ENCODE measurements around the gene RNH1. TPM values are rescaled to one million over a fixed set of nuclear protein-coding genes. Genes with fewer than 3 reads are reported as not detected.

Gene RNH1
- total RNA-seq, 1 experiment from 2014 or later, result 288 TPM

DNA sequence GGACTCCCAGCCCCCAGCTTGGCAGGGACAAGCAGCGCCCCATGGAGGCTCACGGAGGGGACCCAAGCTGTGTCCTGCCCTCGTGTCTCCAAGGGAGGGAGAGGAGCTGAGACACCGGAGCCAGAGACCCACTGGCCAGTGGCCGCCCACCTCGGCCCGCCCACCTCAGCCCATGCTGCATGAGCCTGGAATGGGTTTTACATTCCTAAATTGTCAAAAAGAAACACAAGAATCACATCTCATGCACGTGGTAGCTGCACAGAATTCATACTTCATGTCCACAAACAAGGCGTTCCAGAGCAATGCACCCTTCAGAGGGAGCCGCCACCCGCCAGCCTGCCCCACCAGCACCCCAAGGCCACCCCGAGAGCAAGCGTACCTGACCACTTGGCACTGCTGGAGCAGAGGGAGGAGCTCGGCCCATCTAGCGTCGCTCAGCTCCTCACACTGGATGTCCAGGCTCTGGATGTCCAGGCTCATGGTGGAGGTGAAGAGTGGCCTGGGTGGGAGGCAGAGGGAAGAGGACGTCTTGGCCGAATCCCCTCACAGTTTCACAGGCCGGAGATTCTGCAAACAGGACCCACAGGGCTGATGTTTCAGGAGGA is 5.3 kb downstream of the RNH1 start:
- intact Hi-C loops (cut with micrococcal nuclease), result loop anchor here (2.0 kb wide), 1 partner anchor 17 kb away; no protein-coding TSS in a partner anchor
- Mint-ChIP-seq H3K4me1 (ENCODE audit: insufficient read depth, unreplicated experiment) (peaks cover 15% of the 10 kb centered on the region), H3K27me3 (ENCODE audit: insufficient read depth, unreplicated experiment) (no peaks in the 10 kb centered on the region), H3K4me3 (ENCODE audit: unreplicated experiment) (no peak overlapping the region), H3K9me3 (ENCODE audit: unreplicated experiment) (no peaks in the 10 kb centered on the region), H3K27ac (ENCODE audit: low read depth, unreplicated experiment) (no peak overlapping the region), H3K36me3 (ENCODE audit: insufficient read depth, unreplicated experiment) (peaks cover 77% of the 10 kb centered on the region)
- TF ChIP-seq, protein P1, sequence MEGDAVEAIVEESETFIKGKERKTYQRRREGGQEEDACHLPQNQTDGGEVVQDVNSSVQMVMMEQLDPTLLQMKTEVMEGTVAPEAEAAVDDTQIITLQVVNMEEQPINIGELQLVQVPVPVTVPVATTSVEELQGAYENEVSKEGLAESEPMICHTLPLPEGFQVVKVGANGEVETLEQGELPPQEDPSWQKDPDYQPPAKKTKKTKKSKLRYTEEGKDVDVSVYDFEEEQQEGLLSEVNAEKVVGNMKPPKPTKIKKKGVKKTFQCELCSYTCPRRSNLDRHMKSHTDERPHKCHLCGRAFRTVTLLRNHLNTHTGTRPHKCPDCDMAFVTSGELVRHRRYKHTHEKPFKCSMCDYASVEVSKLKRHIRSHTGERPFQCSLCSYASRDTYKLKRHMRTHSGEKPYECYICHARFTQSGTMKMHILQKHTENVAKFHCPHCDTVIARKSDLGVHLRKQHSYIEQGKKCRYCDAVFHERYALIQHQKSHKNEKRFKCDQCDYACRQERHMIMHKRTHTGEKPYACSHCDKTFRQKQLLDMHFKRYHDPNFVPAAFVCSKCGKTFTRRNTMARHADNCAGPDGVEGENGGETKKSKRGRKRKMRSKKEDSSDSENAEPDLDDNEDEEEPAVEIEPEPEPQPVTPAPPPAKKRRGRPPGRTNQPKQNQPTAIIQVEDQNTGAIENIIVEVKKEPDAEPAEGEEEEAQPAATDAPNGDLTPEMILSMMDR (IDR thresholded peaks at IDR 0.05; ENCODE audit: unreplicated experiment), result no peak
- ChIA-PET POLR2A (interaction anchor here (1.0 to 6.5 kb wide), 4 partner anchors 10 to 53 kb away, joined by 4 to 81 read pairs (median 40); partner anchors contain the start of gene PTDSS2), CTCF (interaction anchor here (6.8 kb wide), 1 partner anchor 16 kb away, joined by 34 read pairs; no protein-coding TSS in a partner anchor)
- no TSS peak for BruUV-seq (replicated peaks)
- DNase-seq (ENCODE audit: unreplicated experiment), result no peak

DNA sequence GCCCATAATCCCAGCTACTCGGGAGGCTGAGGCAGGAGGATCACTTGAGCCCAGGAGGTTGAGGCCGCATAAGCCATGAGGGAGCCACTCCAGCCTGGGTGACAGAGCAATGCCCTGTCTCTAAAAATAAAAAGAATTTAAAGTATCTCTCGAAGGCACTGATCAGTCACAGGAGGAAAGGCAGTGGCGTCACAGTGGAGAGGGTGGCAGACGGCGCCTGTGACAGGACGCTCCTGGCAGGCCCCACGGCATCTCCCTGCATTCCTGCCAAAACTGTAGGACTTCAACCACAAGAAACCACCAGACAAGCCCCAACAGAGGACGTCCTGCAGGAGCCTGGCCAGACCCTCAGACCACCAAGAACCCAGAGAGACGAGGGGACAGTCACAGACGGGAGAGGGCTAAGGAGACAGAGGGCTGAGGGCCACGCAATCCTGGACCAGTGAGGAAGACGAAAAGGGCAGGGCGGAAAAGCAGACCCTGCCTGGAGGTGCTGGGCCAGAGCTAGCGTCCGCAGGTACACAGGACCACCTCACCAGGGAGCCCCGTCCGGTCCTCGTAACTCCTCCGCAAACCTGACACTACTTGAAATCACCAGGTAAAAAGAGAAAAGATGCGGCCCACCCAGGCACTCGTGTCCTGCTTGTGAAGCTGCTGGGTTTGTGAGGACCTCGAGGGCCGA is 5.9 kb downstream of the RNH1 start:
- H3K27ac Mint-ChIP-seq (ENCODE audit: low read depth, unreplicated experiment), result no peak overlapping the region
- no peaks in the 10 kb centered on the region for H3K9me3 Mint-ChIP-seq (ENCODE audit: unreplicated experiment)
- H3K4me3 Mint-ChIP-seq (ENCODE audit: unreplicated experiment), result no peak overlapping the region
- no TSS peak for BruUV-seq (replicated peaks)
- intact Hi-C loops (cut with micrococcal nuclease), result no loop called here
- ChIA-PET POLR2A (interaction anchor here (1.3 to 6.5 kb wide), 2 partner anchors 35 to 52 kb away, joined by 5 to 75 read pairs; partner anchors contain the start of gene PTDSS2), CTCF (no interaction called here)
- peaks cover 15% of the 10 kb centered on the region for H3K4me1 Mint-ChIP-seq (ENCODE audit: insufficient read depth, unreplicated experiment)
- TF ChIP-seq, protein P1 (IDR thresholded peaks at IDR 0.05; ENCODE audit: unreplicated experiment), result no peak
- peaks cover 78% of the 10 kb centered on the region for H3K36me3 Mint-ChIP-seq (ENCODE audit: insufficient read depth, unreplicated experiment)
- DNase-seq (ENCODE audit: unreplicated experiment), result no peak
- no peaks in the 10 kb centered on the region for H3K27me3 Mint-ChIP-seq (ENCODE audit: insufficient read depth, unreplicated experiment)

DNA sequence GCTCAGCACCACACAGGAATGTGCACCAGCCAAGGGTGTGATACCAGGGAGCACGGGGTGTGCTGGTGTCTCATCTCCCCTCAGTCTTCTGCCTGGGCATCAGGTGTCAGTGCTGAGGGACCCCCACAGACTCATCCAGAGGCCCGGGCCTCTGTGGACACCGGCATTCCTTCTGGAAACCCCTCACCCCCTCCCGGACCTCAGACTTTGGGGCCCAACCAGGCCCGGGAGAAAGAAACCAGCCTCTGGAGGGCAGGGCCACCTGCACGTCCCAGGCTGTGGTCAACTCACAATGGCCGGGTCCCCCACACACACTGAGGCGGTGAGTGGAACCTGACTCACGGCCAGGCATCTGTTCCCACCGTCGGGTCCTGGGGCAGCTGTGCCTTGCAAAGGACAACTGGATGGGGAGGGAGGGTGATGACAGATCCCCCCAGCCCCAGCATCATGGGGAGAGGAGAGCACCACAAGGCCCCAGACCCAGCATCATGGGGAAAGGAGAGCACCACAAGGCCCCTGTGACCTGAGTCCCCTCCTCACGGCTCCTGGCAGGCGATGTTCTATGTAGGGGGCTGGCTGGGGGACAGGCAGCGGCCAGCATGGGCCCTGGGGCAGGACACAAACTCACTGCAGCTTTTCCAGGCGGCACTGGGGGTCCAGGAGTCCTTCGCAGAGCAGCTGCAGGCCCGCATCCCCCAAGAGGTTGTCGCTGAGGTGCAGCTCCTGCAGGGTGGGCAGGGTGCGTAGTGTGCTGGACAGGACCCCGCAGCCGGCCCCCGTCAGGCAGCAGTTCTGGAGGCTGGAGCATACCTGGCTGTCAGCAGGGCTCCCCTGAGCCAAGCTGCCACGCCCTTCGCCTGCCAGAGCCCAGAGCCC is 7.6 kb downstream of the RNH1 start:
- Mint-ChIP-seq H3K4me3 (ENCODE audit: unreplicated experiment) (no peak overlapping the region), H3K9me3 (ENCODE audit: unreplicated experiment) (no peaks in the 10 kb centered on the region), H3K36me3 (ENCODE audit: insufficient read depth, unreplicated experiment) (peaks cover 86% of the 10 kb centered on the region), H3K27me3 (ENCODE audit: insufficient read depth, unreplicated experiment) (no peaks in the 10 kb centered on the region), H3K4me1 (ENCODE audit: insufficient read depth, unreplicated experiment) (peaks cover 9% of the 10 kb centered on the region), H3K27ac (ENCODE audit: low read depth, unreplicated experiment) (no peak overlapping the region)
- BruUV-seq (replicated peaks), result no TSS peak
- ChIA-PET POLR2A (interaction anchor here (0.9 to 1.0 kb wide), 2 partner anchors 17 to 51 kb away, joined by 3 to 5 read pairs; no protein-coding TSS in a partner anchor), CTCF (interaction anchor here (0.6 to 1.6 kb wide), 2 partner anchors 51 to 103 kb away, joined by 4 to 8 read pairs; no protein-coding TSS in a partner anchor)
- intact Hi-C loops (cut with micrococcal nuclease), result no loop called here
- TF ChIP-seq, protein P1 (IDR thresholded peaks at IDR 0.05; ENCODE audit: unreplicated experiment), result no peak
- no peak for DNase-seq (ENCODE audit: unreplicated experiment)
